BLaER1 treated with 17β-estradiol and CSF1 and Interleukin-3, amounts not matched to agents 10 nM and 100 nM (cell line): Measurements from ENCODE around the gene OVAAL.

Source experiments
- H3K27ac ChIP-seq, 11 experiments: shearing (Covaris generic); formaldehyde crosslinking; 2 replicates each; pipeline ENCODE4 v1.8.1; 2022
- H3K27me3 ChIP-seq, 11 experiments: shearing (Covaris generic); formaldehyde crosslinking; 2 replicates each; pipeline ENCODE4 v1.8.1; 2022
- H3K36me3 ChIP-seq, 11 experiments: shearing (Covaris generic); formaldehyde crosslinking; 2 replicates each; pipeline ENCODE4 v1.8.1; 2022
- H3K4me1 ChIP-seq, 10 experiments: shearing (Covaris generic); formaldehyde crosslinking; 2 replicates each; pipeline ENCODE4 v1.8.1; 2022
- H3K4me2 ChIP-seq, 11 experiments: shearing (Covaris generic); formaldehyde crosslinking; 2 replicates each; pipeline ENCODE4 v1.8.1; 2022
- H3K4me3 ChIP-seq, 10 experiments: shearing (Covaris generic); formaldehyde crosslinking; 2 replicates each; pipeline ENCODE4 v1.8.1; 2022
- H3K9ac ChIP-seq, 11 experiments: shearing (Covaris generic); formaldehyde crosslinking; 2 replicates each; pipeline ENCODE4 v1.8.1; 2022
- H3K9me3 ChIP-seq, 11 experiments: shearing (Covaris generic); formaldehyde crosslinking; replicated peaks in 1 of 11; 2 replicates each; pipeline ENCODE4 v1.8.1; 2022
- H4K20me1 ChIP-seq, 11 experiments: shearing (Covaris generic); formaldehyde crosslinking; 2 replicates each; pipeline ENCODE4 v1.8.1; 2022
- Cebpa-rat ChIP-seq, 11 experiments: shearing (Covaris generic); IDR thresholded peaks; 2 replicates each; pipeline ENCODE4 v1.8.1; 2022

The OVAAL gene

DNA sequence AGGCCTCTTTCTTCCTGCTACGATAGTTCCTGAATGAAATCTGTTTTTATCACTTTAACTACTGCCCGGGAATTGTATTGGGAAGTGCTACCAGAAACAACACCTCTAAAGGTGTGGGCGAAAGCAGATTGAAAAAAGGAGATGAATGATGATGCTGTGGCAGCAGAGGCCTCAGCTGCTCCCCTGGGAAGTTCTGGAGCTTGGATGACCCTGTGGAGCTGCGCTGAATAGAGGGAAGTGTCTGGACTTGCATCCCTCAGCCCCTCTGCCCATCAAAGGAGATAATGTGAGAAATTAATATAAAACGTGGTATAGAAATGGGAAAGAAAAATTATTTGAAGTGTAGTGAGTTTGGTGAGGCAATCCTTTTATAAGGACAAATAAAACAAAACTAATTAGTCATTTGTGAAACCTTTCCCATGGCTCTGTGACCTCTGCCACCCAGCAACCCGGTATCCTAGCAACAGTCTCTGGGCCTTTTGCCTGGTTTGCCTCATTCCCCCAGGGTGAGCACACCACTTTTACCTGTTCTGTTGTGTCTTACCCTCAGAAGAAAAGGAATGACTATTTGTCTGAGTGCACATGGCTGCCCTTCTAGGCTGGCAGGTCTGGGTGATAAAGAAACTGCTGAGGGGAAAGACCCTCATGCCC lies 21.3 kb downstream of the OVAAL start:
- Histone ChIP-seq H3K4me2 (no peak overlapping the region), H3K9ac (no peak overlapping the region), H3K9me3 (no peaks in the 10 kb centered on the region), H3K36me3 (no peaks in the 10 kb centered on the region), H3K27ac (no peak overlapping the region), H3K27me3 (no peaks in the 10 kb centered on the region), H3K4me3 (no peak overlapping the region), H3K4me1 (peaks cover 0 to 9% (median 0%) of the 10 kb centered on the region in 10 experiments; a peak in 2 of 20 replicates), H4K20me1 (no peaks in the 10 kb centered on the region)
- TF ChIP-seq Cebpa-rat (IDR thresholded peaks at IDR 0.05): no peak

DNA sequence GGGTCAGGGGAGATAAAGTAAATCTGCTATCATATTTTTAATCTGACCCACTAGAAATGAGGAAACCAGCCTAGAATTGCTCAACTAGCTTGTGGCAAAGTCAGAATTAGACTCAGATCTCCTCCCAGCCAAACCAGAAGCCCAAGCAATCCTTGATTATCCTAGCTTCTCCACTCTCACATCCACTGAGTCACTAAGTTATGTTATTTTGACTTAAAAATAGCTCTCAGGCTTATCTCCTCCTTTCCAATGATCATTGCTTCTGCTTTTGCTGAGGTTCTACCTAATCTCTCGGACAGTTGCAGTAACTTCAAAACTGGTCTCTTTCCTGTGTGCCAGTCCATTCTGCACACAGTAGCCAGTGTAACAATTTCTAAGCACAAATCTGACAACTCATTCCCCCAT lies 22.9 kb downstream of the OVAAL start:
- H3K4me3 ChIP-seq: no peak overlapping the region
- no peaks in the 10 kb centered on the region for H3K27me3 ChIP-seq
- no peak overlapping the region for H3K27ac ChIP-seq
- no peaks in the 10 kb centered on the region for H4K20me1 ChIP-seq
- H3K9ac ChIP-seq: no peak overlapping the region
- 0 out of 22 replicates have a peak overlapping the region, but pooled peaks of 2 of the 11 experiments have one; percentile 2 to 16 for H3K4me2 ChIP-seq
- peaks cover 0 to 9% (median 0%) of the 10 kb centered on the region in 10 experiments; a peak in 2 of 20 replicates for H3K4me1 ChIP-seq
- no peaks in the 10 kb centered on the region for H3K36me3 ChIP-seq
- H3K9me3 ChIP-seq: no peaks in the 10 kb centered on the region
- TF ChIP-seq Cebpa-rat (IDR thresholded peaks at IDR 0.05): no peak

DNA sequence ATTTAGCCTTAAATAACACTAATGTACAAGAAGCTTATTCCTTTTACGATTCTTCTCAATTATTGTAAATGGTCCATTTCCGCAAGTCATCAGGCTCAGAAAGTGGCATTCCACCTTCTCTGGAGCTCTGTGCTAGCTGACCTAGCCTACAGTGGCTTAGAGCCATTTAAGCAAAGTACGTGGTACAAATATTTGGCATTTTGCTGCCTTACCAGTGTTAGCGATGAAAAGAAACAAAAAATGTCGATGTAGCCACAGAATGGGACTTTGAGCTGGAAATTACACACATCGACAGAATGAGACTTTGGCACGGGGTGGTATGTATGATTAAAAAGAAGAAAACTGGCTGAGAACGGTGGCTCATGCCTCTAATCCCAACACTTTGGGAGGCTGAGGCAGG lies 26.1 kb downstream of the OVAAL start:
- TF ChIP-seq Cebpa-rat (IDR thresholded peaks at IDR 0.05): no peak
- Histone ChIP-seq H4K20me1 (no peaks in the 10 kb centered on the region), H3K4me2 (no peak overlapping the region), H3K4me3 (no peak overlapping the region), H3K9ac (no peak overlapping the region), H3K27ac (no peak overlapping the region), H3K9me3 (peaks cover 0 to 20% (median 10%) of the 10 kb centered on the region in 11 experiments; a peak in 13 of 22 replicates), H3K4me1 (peaks cover 0 to 9% (median 0%) of the 10 kb centered on the region in 10 experiments; a peak in 2 of 20 replicates), H3K36me3 (no peaks in the 10 kb centered on the region), H3K27me3 (no peaks in the 10 kb centered on the region)

DNA sequence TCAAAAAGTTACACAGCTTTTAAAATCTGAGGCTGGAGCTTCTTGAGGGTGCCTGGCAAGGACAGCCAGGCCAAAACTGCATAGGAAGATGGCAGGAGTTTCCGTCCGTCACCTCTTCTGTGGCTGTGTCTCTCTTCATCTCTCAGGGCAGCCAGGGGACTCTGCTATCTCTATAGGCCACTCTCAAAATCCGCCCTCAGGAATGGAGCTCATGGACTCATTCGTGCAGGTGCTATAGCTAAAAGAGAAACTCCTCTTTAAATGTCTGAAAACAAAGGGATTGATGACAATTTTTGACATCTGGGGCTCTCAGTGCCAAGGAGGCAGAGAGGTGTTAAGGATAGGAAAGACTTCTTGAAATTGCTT lies 27.2 kb downstream of the OVAAL start:
- H3K9me3 ChIP-seq: peaks cover 0 to 20% (median 10%) of the 10 kb centered on the region in 11 experiments; a peak in 13 of 22 replicates
- TF ChIP-seq Cebpa-rat (IDR thresholded peaks at IDR 0.05): no peak
- H3K4me3 ChIP-seq: no peak overlapping the region
- H3K4me2 ChIP-seq: no peak overlapping the region
- H3K36me3 ChIP-seq: no peaks in the 10 kb centered on the region
- no peak overlapping the region for H3K9ac ChIP-seq
- no peak overlapping the region for H3K27ac ChIP-seq
- peaks cover 0 to 9% (median 0%) of the 10 kb centered on the region in 10 experiments; a peak in 2 of 20 replicates for H3K4me1 ChIP-seq
- H4K20me1 ChIP-seq: no peaks in the 10 kb centered on the region
- H3K27me3 ChIP-seq: no peaks in the 10 kb centered on the region

DNA sequence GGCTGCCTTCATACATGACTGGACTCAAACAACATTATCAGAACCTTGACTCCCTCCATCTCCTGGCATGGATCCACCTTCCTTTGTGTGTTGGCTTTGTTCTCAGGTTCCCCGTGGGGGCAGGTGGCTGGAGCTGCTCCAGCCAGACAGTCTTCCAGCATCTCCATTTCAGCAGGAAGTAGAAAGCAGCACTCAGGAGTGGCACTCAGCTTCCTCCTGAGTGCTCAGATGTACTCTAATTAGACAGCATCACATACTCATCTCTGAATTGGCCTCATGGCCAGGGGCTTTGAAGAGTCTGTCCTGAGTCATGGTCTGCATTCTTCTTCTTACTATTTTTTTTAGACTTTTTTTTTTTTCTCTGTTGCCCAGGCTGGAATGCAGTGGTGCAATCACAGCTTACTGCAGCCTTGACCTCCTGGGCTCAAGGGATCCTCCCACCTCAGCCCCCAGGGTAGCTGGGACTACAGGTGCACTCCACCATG lies 27.9 kb downstream of the OVAAL start:
- Histone ChIP-seq H3K9ac (no peak overlapping the region), H3K27ac (no peak overlapping the region), H4K20me1 (no peaks in the 10 kb centered on the region)

DNA sequence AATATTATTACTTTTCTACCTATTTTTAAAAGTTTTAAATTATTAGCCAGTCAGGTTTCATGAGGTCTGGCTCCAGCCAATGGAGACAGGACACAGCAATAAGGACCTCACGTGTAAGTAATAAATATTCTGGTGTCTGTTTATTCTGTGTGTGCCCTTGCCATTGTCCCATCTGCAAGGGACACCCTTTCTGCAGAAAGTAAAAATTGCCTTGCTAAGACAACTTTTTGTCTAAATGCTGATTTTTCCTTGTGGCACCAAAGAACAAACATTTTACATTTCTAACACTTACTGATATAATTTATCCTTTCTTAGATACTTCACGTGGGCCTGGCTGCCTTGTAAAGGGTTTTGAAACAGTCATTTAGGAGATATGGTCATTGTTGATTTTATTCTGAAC lies 29.4 kb downstream of the OVAAL start:
- no peak overlapping the region for H3K9ac ChIP-seq
- no peak for TF ChIP-seq Cebpa-rat (IDR thresholded peaks at IDR 0.05)
- no peak overlapping the region for H3K4me3 ChIP-seq
- no peaks in the 10 kb centered on the region for H3K36me3 ChIP-seq
- H3K9me3 ChIP-seq: peaks cover 0 to 20% (median 10%) of the 10 kb centered on the region in 11 experiments; a peak in 13 of 22 replicates
- no peaks in the 10 kb centered on the region for H4K20me1 ChIP-seq
- no peaks in the 10 kb centered on the region for H3K27me3 ChIP-seq
- H3K4me1 ChIP-seq: no peaks in the 10 kb centered on the region
- no peak overlapping the region for H3K27ac ChIP-seq
- no peak overlapping the region for H3K4me2 ChIP-seq

More for the DNA sequence above, 27.9 kb downstream of the OVAAL start:
- Histone ChIP-seq H3K27me3 (no peaks in the 10 kb centered on the region), H3K36me3 (no peaks in the 10 kb centered on the region), H3K4me3 (no peak overlapping the region), H3K4me1 (peaks cover 0 to 2% (median 0%) of the 10 kb centered on the region in 10 experiments; a peak in 2 of 20 replicates), H3K4me2 (no peak overlapping the region), H3K9me3 (peaks cover 0 to 20% (median 10%) of the 10 kb centered on the region in 11 experiments; a peak in 13 of 22 replicates)
- TF ChIP-seq Cebpa-rat (IDR thresholded peaks at IDR 0.05): no peak

DNA sequence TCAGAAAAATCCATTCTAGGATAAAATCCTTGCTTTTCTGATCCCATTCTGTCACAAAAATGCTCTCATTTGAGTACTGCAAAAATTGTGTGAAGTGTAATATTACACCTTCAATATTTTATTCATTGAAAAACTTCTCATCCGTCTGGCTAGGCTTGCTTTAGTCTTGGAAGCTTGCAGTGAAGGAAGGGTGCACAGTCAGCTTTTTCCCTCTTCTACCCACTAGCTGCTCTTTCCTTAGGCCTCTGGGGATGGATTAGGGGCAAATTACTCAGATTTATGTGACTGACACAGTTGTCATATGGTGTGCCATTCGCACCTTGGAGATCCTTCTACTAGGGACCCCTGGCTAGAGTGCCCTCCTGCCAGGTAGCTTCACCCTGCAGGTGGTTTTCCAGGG lies 32.1 kb downstream of the OVAAL start:
- no peaks in the 10 kb centered on the region for H4K20me1 ChIP-seq
- H3K27ac ChIP-seq: no peak overlapping the region
- H3K9ac ChIP-seq: no peak overlapping the region
- H3K9me3 ChIP-seq: peaks cover 0 to 20% (median 10%) of the 10 kb centered on the region in 11 experiments; a peak in 13 of 22 replicates
- H3K27me3 ChIP-seq: no peaks in the 10 kb centered on the region
- H3K36me3 ChIP-seq: no peaks in the 10 kb centered on the region
- TF ChIP-seq Cebpa-rat (IDR thresholded peaks at IDR 0.05): no peak
- no peak overlapping the region for H3K4me3 ChIP-seq
- no peaks in the 10 kb centered on the region for H3K4me1 ChIP-seq
- H3K4me2 ChIP-seq: no peak overlapping the region

DNA sequence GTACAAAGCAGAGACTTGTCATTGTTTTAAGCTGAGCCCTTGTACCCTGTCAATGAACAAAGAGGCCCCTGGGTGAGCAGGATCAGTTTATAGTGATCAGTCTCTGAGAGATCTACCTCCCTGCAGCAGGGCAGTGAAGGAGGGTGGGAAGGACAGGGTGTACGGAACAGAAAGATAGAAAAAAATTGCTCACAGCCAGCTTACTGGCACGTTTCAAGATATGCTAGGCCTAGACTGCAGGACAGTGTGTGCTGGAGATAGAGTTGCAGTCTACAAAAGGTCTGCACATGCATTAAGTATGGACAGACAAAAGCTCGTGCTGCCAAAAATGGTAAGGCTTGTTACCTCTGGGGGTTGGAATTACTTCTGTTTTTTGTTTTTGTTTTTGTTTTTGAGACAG lies 34.6 kb downstream of the OVAAL start:
- no peak for TF ChIP-seq Cebpa-rat (IDR thresholded peaks at IDR 0.05)
- Histone ChIP-seq H3K27ac (no peak overlapping the region), H3K4me3 (no peak overlapping the region), H3K36me3 (no peaks in the 10 kb centered on the region), H3K27me3 (no peaks in the 10 kb centered on the region), H3K4me1 (no peaks in the 10 kb centered on the region), H3K9ac (no peak overlapping the region), H4K20me1 (no peaks in the 10 kb centered on the region), H3K4me2 (no peak overlapping the region), H3K9me3 (peaks cover 0 to 7% (median 5%) of the 10 kb centered on the region in 11 experiments; a peak in 12 of 22 replicates)

DNA sequence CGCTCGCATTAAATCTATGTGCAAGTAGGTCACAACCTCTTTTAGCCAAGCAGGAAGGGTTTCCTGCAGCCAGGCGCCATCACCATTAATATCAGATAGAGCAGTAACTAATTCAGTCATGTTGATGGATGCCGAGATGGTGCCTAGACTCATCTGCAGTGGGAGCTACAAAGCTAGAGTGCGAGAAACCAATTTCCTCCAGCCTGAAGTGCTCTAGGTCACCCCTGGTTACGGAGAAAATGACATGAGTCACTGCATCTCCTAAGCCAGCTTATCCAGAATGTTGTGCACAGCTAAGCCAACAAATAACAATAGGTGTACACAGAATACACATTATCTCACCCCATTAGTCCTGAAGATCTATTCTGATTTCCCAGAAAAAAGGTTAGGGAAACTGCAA lies 36.0 kb downstream of the OVAAL start:
- no peaks in the 10 kb centered on the region for H3K9me3 ChIP-seq
- H3K4me1 ChIP-seq: no peaks in the 10 kb centered on the region
- no peak overlapping the region for H3K4me2 ChIP-seq
- H3K27me3 ChIP-seq: no peaks in the 10 kb centered on the region
- no peaks in the 10 kb centered on the region for H4K20me1 ChIP-seq
- TF ChIP-seq Cebpa-rat (IDR thresholded peaks at IDR 0.05): no peak
- H3K36me3 ChIP-seq: no peaks in the 10 kb centered on the region
- no peak overlapping the region for H3K27ac ChIP-seq
- H3K4me3 ChIP-seq: no peak overlapping the region
- H3K9ac ChIP-seq: no peak overlapping the region

DNA sequence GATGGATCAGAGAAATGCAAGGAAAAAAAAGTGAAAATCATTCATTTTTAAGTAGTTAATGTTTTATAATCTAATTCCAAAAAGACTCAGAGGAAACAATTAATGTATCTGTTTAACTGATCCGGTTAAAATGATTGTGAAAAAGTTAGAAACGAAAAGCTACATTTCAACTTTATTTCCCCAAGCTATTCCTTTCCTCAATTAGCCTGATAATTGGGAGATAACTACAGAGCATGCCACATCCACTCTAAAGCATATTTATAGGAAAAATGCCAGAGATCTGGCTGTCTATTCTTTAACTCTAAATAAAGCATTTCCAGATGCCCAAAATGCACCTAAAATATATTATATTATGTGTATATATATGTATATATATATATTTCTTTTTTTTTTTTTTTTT lies 37.2 kb downstream of the OVAAL start:
- Histone ChIP-seq H3K36me3 (no peaks in the 10 kb centered on the region), H3K4me3 (no peak overlapping the region), H3K27me3 (no peaks in the 10 kb centered on the region), H3K4me1 (no peaks in the 10 kb centered on the region), H3K4me2 (no peak overlapping the region), H3K27ac (no peak overlapping the region), H4K20me1 (no peaks in the 10 kb centered on the region), H3K9me3 (no peaks in the 10 kb centered on the region), H3K9ac (no peak overlapping the region)
- no peak for TF ChIP-seq Cebpa-rat (IDR thresholded peaks at IDR 0.05)
